ENCODE measurements around the gene GGT6.

GGT6 gene

GRCh38 chr17:4551141-4551540 is 9.2 kb downstream of the GGT6 start:
- no peak for DNase-seq (ENCODE audit: low read depth in 2 of 2)

GRCh38 chr17:4550534-4551039 is 9.8 kb downstream of the GGT6 start:
- no peak for DNase-seq (ENCODE audit: low read depth in 2 of 2)

GRCh38 chr17:4549781-4550533 is 10.4 kb downstream of the GGT6 start:
- no peak for DNase-seq (ENCODE audit: low read depth in 2 of 2)

- DNase-seq (ENCODE audit: low read depth in 2 of 2), result no peak
Observed at GRCh38 chr17:4548721-4549531, 11.5 kb downstream of the GGT6 start.

GRCh38 chr17:4548061-4548461 is 12.3 kb downstream of the GGT6 start:
- no peak for DNase-seq (ENCODE audit: low read depth in 2 of 2)

- DNase-seq (ENCODE audit: low read depth in 2 of 2), result no peak
Observed at GRCh38 chr17:4547118-4547906, 13.1 kb downstream of the GGT6 start.

GRCh38 chr17:4545217-4545951 is 15.0 kb downstream of the GGT6 start:
- no peak for DNase-seq (ENCODE audit: low read depth in 2 of 2)

GRCh38 chr17:4544951-4545216 is 15.5 kb downstream of the GGT6 start:
- no peak for DNase-seq (ENCODE audit: low read depth in 2 of 2)

- no peak for DNase-seq (ENCODE audit: low read depth in 2 of 2)
Observed at GRCh38 chr17:4544135-4544950, 16.0 kb downstream of the GGT6 start.

- DNase-seq (ENCODE audit: low read depth in 2 of 2), result no peak
Observed at GRCh38 chr17:4543557-4544026, 16.8 kb downstream of the GGT6 start.

GRCh38 chr17:4542726-4543191 is 17.6 kb downstream of the GGT6 start:
- DNase-seq (ENCODE audit: low read depth in 2 of 2), result no peak

GRCh38 chr17:4542003-4542725 is 18.2 kb downstream of the GGT6 start:
- no peak for DNase-seq (ENCODE audit: low read depth in 2 of 2)

GRCh38 chr17:4541328-4542002 is 18.9 kb downstream of the GGT6 start:
- no peak for DNase-seq (ENCODE audit: low read depth in 2 of 2)

- no peak for DNase-seq (ENCODE audit: low read depth in 2 of 2)
Observed at GRCh38 chr17:4540687-4541327, 19.6 kb downstream of the GGT6 start.

GRCh38 chr17:4540224-4540651 is 20.1 kb downstream of the GGT6 start:
- DNase-seq (ENCODE audit: low read depth in 2 of 2), result no peak

- no peak for DNase-seq (ENCODE audit: low read depth in 2 of 2)
Observed at GRCh38 chr17:4539576-4540223, 20.7 kb downstream of the GGT6 start.

- DNase-seq (ENCODE audit: low read depth in 2 of 2), result no peak
Observed at GRCh38 chr17:4539025-4539424, 21.4 kb downstream of the GGT6 start.
